GM12801 (cell line): ENCODE measurements around the gene TCF4.

Experiments
- CTCF ChIP-seq: IDR thresholded peaks from one replicate; pipeline ENCODE4 v1.5.1; 2011; ENCODE audit warnings: control low read depth; ENCODE audit not compliant: insufficient read length; ENCODE audit errors: extremely low read depth

TCF4 gene

GRCh38 chr18:55406451-55406991 lies 181.5 kb downstream of the TCF4 start:
- TF ChIP-seq CTCF: no peak

GRCh38 chr18:55405893-55406406 lies 182.0 kb downstream of the TCF4 start:
- no peak for TF ChIP-seq CTCF

GRCh38 chr18:55405475-55405874 lies 182.5 kb downstream of the TCF4 start:
- TF ChIP-seq CTCF: no peak

GRCh38 chr18:55404832-55405465 lies 183.0 kb downstream of the TCF4 start:
- no peak for TF ChIP-seq CTCF

- no peak for TF ChIP-seq CTCF
Observed at GRCh38 chr18:55404136-55404830, 183.7 kb downstream of the TCF4 start.

GRCh38 chr18:55403421-55403949 lies 184.5 kb downstream of the TCF4 start:
- TF ChIP-seq CTCF: no peak

GRCh38 chr18:55402731-55403405 lies 185.1 kb downstream of the TCF4 start:
- TF ChIP-seq CTCF: no peak
